HG03378 (cell line): ENCODE results near the gene KLHDC4.

Experiments used
- ATAC-seq: cut with Tn5 transposase; IDR thresholded peaks from one replicate; pipeline ENCODE4 v1.9.1; 2021; ENCODE audit warnings: mild to moderate bottlenecking, moderate library complexity; ENCODE audit not compliant: unreplicated experiment

The KLHDC4 gene

GRCh38 chr16:87702325-87702811, 63.4 kb downstream of the KLHDC4 start:
- peak; percentile 42 for ATAC-seq

GRCh38 chr16:87701505-87701921, 64.3 kb downstream of the KLHDC4 start:
- no peak for ATAC-seq

- ATAC-seq, result no peak
Observed at GRCh38 chr16:87701078-87701460, 64.7 kb downstream of the KLHDC4 start.

GRCh38 chr16:87700406-87701077, 65.2 kb downstream of the KLHDC4 start:
- ATAC-seq, result no peak

- no peak for ATAC-seq
Observed at GRCh38 chr16:87698676-87699199, 67.0 kb downstream of the KLHDC4 start.

- no peak for ATAC-seq
Observed at GRCh38 chr16:87698241-87698640, 67.5 kb downstream of the KLHDC4 start.

- no peak for ATAC-seq
Observed at GRCh38 chr16:87697792-87698191, 68.0 kb downstream of the KLHDC4 start.

- no peak for ATAC-seq
Observed at GRCh38 chr16:87697256-87697655, 68.5 kb downstream of the KLHDC4 start.

- no peak for ATAC-seq
Observed at GRCh38 chr16:87696726-87697125, 69.1 kb downstream of the KLHDC4 start.

GRCh38 chr16:87695534-87695933, 70.3 kb downstream of the KLHDC4 start:
- no peak for ATAC-seq

- ATAC-seq, result no peak
Observed at GRCh38 chr16:87694441-87695125, 71.2 kb downstream of the KLHDC4 start.

- ATAC-seq, result no peak
Observed at GRCh38 chr16:87693827-87694226, 72.0 kb downstream of the KLHDC4 start.

- ATAC-seq, result no peak
Observed at GRCh38 chr16:87692756-87693155, 73.0 kb downstream of the KLHDC4 start.

GRCh38 chr16:87692176-87692575, 73.6 kb downstream of the KLHDC4 start:
- ATAC-seq, result no peak

- ATAC-seq, result no peak
Observed at GRCh38 chr16:87691686-87692079, 74.1 kb downstream of the KLHDC4 start.

- ATAC-seq, result no peak
Observed at GRCh38 chr16:87690911-87691685, 74.7 kb downstream of the KLHDC4 start.

- ATAC-seq, result no peak
Observed at GRCh38 chr16:87689956-87690465, 75.8 kb downstream of the KLHDC4 start.

- no peak for ATAC-seq
Observed at GRCh38 chr16:87688876-87689815, 76.6 kb downstream of the KLHDC4 start.

GRCh38 chr16:87687998-87688529, 77.7 kb downstream of the KLHDC4 start:
- ATAC-seq, result no peak
